HUES6 (cell line): Measurements from ENCODE around the gene ZMIZ2.

Experiments
- H3K27ac ChIP-seq: 2 replicates; pipeline ENCODE4 v1.7.0; 2013; ENCODE audit warnings: low read depth, mild to moderate bottlenecking, low read length, inconsistent platforms
- H3K27me3 ChIP-seq: 2 replicates; pipeline ENCODE4 v1.6.1; 2013; ENCODE audit warnings: low read length; ENCODE audit not compliant: control insufficient read depth, insufficient read depth
- H3K36me3 ChIP-seq: 2 replicates; pipeline ENCODE4 v1.6.1; 2013; ENCODE audit warnings: low read length; ENCODE audit not compliant: control insufficient read depth, insufficient read depth
- H3K4me1 ChIP-seq: 2 replicates; pipeline ENCODE4 v1.6.1; 2013; ENCODE audit warnings: low read length; ENCODE audit not compliant: control insufficient read depth, insufficient read depth
- H3K4me3 ChIP-seq: 2 replicates; pipeline ENCODE4 v1.5.1; 2013; ENCODE audit warnings: low read depth, low read length
- H3K9ac ChIP-seq: one replicate; pipeline ENCODE4 v1.6.1; 2013; ENCODE audit warnings: mild to moderate bottlenecking, low read length
- H3K9me3 ChIP-seq: 2 replicates; pipeline ENCODE4 v1.6.1; 2013; ENCODE audit warnings: low read depth, low read length; ENCODE audit not compliant: control insufficient read depth, insufficient read depth

The ZMIZ2 gene

DNA sequence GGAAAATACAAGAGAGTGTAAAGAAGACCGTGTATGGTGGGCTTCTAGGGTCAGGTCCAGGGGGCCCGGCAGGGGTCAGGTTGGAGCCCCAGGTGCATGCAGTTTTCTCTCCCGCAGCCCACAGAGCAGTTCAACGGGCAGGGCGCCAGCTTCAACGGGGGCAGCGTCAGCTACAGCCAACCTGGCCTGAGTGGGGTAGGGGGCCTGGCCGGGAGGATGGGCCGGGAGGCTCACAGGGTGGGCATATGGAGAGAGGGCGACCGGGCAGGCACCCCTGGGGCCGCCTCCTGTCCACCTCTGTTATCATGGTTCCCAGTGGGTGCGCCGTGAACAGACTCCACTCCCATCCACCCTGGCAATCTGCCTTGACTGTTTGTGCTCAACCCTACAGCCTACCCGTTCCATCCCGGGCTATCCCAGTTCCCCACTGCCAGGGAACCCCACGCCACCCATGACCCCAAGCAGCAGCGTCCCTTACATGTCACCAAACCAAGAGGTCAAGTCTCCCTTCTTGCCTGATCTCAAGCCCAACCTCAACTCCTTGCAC lies 11.5 kb downstream of the ZMIZ2 start:
- Histone ChIP-seq H3K27me3 (no peaks in the 10 kb centered on the region), H3K4me1 (no peaks in the 10 kb centered on the region), H3K36me3 (peaks cover 79% of the 10 kb centered on the region), H3K9me3 (no peaks in the 10 kb centered on the region), H3K9ac (no peak overlapping the region), H3K27ac (no peak overlapping the region), H3K4me3 (no peak overlapping the region)

DNA sequence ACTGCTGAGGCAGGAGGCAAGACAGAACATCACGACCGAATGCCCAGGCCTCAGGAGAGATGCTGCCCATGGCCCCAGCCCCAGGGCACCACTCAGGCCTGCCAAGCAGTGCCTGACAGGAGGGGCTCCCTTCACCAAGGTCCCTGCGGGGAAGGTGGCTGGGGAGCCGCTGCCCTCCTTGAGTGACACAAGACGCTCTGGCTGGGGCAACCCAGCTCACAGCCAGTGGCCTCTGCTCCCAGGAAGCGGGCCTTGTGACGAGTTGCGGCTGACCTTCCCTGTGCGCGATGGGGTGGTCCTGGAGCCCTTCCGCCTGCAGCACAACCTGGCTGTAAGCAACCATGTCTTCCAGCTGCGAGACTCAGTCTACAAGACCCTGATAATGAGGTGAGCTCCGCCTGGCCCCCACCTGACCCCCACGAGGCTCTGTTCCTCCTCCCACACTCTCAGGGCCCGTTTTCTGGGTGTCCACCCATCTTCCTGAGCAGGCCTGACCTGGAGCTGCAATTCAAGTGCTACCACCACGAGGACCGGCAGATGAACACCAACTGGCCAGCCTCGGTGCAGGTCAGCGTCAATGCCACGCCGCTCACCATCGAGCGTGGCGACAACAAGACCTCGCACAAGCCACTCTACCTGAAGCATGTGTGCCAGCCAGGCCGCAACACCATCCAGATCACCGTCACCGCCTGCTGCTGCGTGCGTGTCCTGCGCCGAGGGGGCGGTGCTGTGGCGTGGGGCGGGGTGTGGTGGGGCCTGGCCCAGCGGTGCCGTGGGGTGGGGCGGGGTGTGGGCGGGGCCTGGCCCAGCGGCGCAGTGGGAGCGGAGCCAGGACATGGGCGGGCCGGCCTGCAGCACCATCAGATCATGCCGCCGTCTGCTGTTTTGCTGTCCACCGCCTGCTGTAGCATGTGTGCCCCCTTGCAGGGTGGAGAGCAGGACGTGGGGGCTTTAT lies 12.8 kb downstream of the ZMIZ2 start:
- Histone ChIP-seq H3K27ac (no peak overlapping the region), H3K9me3 (no peaks in the 10 kb centered on the region), H3K4me1 (no peaks in the 10 kb centered on the region), H3K36me3 (peaks cover 90% of the 10 kb centered on the region), H3K4me3 (no peak overlapping the region), H3K9ac (no peak overlapping the region), H3K27me3 (no peaks in the 10 kb centered on the region)

DNA sequence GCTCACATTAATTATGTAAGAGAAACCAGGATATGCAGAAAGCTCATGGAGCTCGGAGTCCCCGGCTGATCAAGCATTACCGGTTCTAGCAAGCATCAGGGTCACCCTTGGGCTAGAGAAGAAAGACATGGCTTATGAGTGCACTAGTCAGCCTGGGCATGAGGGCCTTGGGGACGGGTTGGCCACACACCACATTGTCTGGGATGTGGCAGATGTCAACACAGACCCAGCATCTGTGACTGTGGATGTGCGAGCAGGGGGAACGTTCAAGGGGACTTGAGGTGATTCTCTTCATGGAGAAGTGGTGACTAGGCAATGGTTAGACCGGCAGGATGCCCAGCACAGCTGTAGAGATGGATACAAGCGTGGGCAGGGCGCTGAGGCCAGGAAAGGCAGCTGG lies 13.7 kb downstream of the ZMIZ2 start:
- H3K4me1 ChIP-seq, result no peaks in the 10 kb centered on the region
- H3K4me3 ChIP-seq, result no peak overlapping the region
- no peaks in the 10 kb centered on the region for H3K9me3 ChIP-seq
- H3K36me3 ChIP-seq, result peaks cover 90% of the 10 kb centered on the region
- H3K27me3 ChIP-seq, result no peaks in the 10 kb centered on the region
- no peak overlapping the region for H3K9ac ChIP-seq
- no peak overlapping the region for H3K27ac ChIP-seq

DNA sequence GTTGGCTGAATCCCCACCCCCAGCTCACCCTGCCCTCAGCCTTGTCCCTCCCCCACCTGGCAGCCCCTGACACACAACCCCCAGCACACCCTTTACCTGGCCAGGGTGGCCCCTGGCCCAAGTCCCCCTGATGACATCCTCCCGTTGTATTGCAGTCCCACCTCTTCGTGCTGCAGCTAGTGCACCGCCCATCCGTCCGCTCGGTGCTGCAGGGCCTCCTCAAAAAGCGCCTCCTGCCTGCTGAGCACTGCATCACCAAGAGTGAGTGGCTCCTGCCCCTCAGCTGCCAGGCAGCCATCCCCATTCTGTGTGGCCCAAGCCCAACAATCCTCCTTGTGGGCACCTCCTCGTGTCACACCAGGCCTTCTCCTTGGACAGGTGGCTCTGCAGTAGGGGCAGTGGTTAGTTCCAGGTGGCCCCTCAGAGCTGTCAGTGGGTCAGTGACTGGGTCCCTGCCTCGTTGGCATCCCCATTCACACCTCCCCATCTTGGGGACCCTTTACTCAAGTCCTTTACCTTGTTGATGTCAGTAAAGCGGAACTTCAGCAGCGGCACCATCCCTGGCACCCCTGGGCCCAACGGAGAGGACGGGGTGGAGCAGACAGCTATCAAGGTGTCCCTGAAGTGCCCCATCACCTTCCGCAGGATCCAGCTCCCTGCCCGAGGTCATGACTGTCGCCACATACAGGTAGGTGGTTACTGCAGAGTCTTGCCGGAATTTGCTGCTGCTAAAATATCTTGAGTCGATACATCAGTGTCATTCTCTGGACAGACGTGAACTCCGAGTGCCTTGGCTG lies 14.3 kb downstream of the ZMIZ2 start:
- Histone ChIP-seq H3K9me3 (no peaks in the 10 kb centered on the region), H3K36me3 (peaks cover 91% of the 10 kb centered on the region), H3K9ac (no peak overlapping the region), H3K4me1 (no peaks in the 10 kb centered on the region), H3K4me3 (no peak overlapping the region), H3K27ac (no peak overlapping the region), H3K27me3 (no peaks in the 10 kb centered on the region)

DNA sequence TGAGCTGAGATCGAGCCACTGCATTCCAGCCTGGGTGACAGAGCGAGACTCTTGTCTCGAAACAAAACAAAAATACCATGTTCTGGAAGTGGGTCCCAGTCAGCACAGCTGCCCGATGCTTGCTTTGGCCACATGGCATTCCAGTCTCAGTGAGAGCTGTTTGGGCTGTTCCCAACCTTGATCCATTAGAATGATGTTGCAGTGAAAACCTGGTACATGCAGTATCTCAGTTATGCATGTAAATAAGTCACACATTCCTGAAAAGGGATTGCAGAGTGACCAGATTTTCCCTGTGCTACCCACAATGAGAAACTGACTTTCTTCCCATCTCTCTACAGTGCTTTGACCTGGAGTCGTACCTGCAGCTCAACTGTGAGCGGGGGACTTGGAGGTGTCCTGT lies 15.4 kb downstream of the ZMIZ2 start:
- Histone ChIP-seq H3K4me1 (peaks cover 4% of the 10 kb centered on the region), H3K27ac (no peak overlapping the region), H3K9ac (no peak overlapping the region), H3K4me3 (no peak overlapping the region), H3K9me3 (no peaks in the 10 kb centered on the region), H3K27me3 (no peaks in the 10 kb centered on the region), H3K36me3 (peaks cover 89% of the 10 kb centered on the region)

DNA sequence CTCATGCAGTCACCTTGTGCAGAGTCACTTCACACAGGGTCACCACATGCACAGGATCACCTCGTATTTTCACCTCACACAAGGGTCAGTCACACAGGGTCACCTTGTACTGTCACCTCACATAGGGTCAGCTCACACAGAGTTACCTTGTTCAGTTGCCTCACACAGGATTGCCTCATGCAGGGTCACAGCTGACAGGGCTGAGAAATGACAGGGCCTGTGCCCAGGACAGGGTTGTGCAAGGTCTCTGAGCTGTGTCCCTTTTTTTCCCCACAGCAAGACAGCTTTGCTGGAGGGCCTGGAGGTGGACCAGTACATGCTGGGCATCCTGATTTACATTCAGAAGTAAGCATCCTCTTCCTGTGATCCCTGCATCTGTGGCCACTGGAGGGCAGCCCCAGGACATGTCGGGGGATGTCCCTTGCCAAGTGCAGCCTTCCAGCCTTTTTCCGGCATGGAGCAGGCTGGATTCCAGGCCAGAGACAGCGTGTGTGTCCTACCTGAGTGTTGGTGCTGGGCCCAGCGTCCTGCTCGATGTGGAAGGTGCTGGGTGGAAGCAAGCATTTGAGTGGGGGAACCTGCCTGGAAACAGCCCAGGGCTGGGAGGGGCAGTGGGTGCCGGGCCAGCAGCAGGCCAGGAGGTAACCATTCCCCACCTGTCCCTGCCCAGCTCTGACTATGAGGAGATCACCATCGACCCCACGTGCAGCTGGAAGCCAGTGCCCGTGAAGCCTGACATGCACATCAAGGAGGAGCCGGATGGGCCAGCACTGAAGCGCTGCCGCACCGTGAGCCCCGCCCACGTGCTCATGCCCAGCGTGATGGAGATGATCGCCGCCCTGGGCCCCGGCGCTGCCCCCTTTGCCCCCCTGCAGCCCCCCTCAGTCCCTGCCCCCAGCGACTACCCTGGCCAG lies 16.3 kb downstream of the ZMIZ2 start:
- no peak overlapping the region for H3K9ac ChIP-seq
- H3K9me3 ChIP-seq, result no peaks in the 10 kb centered on the region
- peaks cover 6% of the 10 kb centered on the region for H3K4me1 ChIP-seq
- H3K27me3 ChIP-seq, result no peaks in the 10 kb centered on the region
- no peak overlapping the region for H3K27ac ChIP-seq
- no peak overlapping the region for H3K4me3 ChIP-seq
- H3K36me3 ChIP-seq, result peaks cover 80% of the 10 kb centered on the region

DNA sequence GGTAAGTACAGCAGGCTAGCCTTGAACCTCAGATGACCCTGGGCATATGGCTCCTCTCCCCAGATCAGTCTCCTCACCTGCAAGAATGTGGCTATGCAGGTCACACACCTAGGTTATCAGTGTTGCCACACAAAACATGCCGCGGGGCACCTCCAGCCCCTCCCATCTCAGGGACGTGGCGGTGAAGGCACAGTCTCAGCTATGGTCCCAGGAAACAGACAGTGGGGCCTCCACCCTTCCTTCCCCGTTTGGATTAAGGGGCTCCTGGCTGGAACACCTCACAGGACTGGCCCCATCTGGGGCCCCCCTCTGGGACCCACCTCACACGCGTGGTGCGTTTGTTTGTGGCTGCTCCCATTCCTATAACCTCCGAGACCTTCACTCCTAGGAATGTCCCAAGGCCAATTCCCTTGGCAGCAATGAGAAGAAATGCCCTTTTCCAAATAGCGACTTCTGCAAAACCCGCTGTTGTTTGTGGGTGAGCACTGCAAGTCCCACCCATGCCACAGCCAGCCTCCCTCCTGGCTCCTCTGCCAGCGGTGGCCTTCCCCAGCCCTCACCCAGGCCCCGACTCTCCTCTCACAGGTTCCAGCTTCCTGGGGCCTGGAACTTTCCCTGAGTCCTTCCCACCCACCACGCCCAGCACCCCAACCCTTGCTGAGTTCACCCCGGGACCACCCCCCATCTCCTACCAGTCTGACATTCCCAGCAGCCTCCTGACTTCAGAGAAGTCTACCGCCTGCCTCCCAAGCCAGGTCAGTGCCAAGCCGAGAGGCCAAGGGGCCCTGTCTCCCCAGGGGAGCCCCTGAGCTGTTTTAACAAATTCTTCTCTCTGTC lies 17.1 kb downstream of the ZMIZ2 start:
- Histone ChIP-seq H3K9me3 (no peaks in the 10 kb centered on the region), H3K27ac (no peak overlapping the region), H3K9ac (no peak overlapping the region), H3K27me3 (no peaks in the 10 kb centered on the region), H3K36me3 (peaks cover 72% of the 10 kb centered on the region), H3K4me3 (no peak overlapping the region), H3K4me1 (peaks cover 6% of the 10 kb centered on the region)

DNA sequence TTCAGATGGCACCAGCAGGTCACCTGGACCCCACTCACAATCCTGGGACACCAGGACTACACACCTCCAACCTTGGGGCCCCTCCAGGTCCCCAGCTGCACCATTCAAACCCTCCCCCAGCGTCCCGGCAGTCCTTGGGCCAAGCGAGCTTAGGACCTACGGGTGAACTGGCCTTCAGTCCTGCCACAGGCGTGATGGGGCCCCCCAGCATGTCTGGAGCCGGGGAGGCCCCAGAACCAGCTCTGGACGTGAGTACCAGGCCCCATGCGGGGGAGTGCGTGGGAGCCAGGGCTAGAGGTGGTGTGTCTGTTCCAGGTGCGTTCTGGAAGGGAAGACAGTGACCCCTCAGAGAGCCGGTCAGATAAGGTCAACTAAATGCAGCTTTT lies 17.8 kb downstream of the ZMIZ2 start:
- Histone ChIP-seq H3K9ac (no peak overlapping the region), H3K27ac (no peak overlapping the region), H3K4me1 (peaks cover 6% of the 10 kb centered on the region), H3K4me3 (no peak overlapping the region), H3K36me3 (peaks cover 65% of the 10 kb centered on the region), H3K9me3 (no peaks in the 10 kb centered on the region), H3K27me3 (no peaks in the 10 kb centered on the region)

DNA sequence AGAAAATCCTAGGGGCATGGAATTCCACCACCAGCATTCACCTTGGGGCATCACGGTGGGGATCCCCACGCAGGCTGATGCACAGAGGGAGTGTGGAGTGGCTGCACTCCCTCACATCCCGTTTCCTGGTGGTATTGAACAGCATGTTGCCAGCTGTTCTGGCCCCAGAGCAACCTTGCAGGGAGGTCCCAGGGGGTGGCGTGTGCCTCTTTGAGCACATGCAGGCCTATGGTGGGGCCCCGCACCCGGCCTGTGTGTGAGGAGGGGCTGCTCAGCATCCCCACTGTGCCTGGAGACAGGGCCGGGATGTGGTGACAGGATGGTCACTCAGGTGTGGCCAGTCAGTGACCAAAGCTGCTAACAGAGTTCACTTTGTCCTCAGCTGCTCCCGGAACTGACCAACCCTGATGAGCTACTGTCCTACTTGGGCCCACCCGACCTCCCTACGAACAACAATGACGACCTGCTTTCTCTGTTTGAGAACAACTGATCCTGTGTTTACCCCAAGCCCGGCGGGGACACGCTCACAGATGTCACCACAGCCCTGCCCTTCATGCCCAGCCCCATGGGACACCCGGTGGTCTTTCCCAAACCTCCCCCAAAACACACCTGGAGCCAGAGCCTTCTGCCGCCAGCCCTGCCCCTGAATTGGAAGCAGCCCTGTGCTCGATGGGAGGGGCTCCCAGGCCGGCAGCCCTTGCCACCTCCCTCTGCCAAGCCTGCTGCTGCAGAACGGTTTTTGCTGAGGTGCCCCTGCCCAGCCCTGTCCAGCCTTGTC lies 18.7 kb downstream of the ZMIZ2 start:
- no peak overlapping the region for H3K4me3 ChIP-seq
- H3K9ac ChIP-seq, result no peak overlapping the region
- H3K9me3 ChIP-seq, result no peaks in the 10 kb centered on the region
- peaks cover 57% of the 10 kb centered on the region for H3K36me3 ChIP-seq
- H3K27ac ChIP-seq, result no peak overlapping the region
- H3K4me1 ChIP-seq, result peaks cover 6% of the 10 kb centered on the region
- no peaks in the 10 kb centered on the region for H3K27me3 ChIP-seq
